Measurements from ENCODE around the gene CPNE4.

DNA sequence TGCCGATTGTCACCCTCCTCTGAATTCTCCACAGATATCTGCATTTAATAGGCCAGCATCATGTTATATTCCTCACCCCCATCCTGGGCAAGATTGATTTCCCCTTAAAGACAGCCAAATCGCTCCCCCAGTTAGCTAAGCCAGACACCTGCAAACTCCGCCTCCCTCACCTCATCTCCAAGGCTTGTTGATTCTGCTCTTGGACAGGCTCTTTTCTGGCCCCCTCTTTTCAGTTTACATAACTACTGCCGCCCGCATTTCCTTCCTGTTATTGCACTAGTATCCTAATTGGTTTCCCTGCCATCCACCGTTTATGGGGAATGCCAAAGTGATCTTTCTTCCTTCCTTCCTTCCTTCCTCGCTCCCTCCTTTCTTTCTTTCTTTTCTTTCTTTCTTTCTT is 317.3 kb downstream of the CPNE4 start:
- no peak for TF ChIP-seq POLR2A (IDR thresholded peaks at IDR 0.05)
- TF ChIP-seq, protein P1, sequence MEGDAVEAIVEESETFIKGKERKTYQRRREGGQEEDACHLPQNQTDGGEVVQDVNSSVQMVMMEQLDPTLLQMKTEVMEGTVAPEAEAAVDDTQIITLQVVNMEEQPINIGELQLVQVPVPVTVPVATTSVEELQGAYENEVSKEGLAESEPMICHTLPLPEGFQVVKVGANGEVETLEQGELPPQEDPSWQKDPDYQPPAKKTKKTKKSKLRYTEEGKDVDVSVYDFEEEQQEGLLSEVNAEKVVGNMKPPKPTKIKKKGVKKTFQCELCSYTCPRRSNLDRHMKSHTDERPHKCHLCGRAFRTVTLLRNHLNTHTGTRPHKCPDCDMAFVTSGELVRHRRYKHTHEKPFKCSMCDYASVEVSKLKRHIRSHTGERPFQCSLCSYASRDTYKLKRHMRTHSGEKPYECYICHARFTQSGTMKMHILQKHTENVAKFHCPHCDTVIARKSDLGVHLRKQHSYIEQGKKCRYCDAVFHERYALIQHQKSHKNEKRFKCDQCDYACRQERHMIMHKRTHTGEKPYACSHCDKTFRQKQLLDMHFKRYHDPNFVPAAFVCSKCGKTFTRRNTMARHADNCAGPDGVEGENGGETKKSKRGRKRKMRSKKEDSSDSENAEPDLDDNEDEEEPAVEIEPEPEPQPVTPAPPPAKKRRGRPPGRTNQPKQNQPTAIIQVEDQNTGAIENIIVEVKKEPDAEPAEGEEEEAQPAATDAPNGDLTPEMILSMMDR (IDR thresholded peaks at IDR 0.05), result no peak

Data from vagina (tissue), 2 donors.